Muscle of back (tissue), 11 donors: ENCODE data around the gene AGO3. TPM values are rescaled to one million over a fixed set of nuclear protein-coding genes. Genes with fewer than 3 reads are reported as not detected.
"Not testable (repeated sequence)": the region's sequence is repeated elsewhere in the genome, so short reads cannot be mapped to it uniquely, and the experiment has no call there.

ENCODE experiments used
- DNase-seq, 3 donors: peaks; one replicate each; pipeline versions ENCODE4 v3.0.0 to v3.0.0-alpha.2; 2013
- polyA plus RNA-seq, 10 donors: library from polyadenylated mRNA; unstranded; fragments of 120-200 nt; gene quantifications; one replicate each; pipeline ENCODE4 v1.2.1, GENCODE V29; 2013; ENCODE audit not compliant: insufficient read length in 10 of 10

The AGO3 gene
- polyA plus RNA-seq, 10 donors = 8.0 to 13.9 (median 10.7) TPM

- DNase-seq = no peak
Observed at GRCh38 chr1:36006941-36007500, 76.1 kb downstream of the AGO3 start.

GRCh38 chr1:36007741-36008140 lies 76.8 kb downstream of the AGO3 start:
- peak; percentile 16 to 77 (median 23) for DNase-seq

DNA sequence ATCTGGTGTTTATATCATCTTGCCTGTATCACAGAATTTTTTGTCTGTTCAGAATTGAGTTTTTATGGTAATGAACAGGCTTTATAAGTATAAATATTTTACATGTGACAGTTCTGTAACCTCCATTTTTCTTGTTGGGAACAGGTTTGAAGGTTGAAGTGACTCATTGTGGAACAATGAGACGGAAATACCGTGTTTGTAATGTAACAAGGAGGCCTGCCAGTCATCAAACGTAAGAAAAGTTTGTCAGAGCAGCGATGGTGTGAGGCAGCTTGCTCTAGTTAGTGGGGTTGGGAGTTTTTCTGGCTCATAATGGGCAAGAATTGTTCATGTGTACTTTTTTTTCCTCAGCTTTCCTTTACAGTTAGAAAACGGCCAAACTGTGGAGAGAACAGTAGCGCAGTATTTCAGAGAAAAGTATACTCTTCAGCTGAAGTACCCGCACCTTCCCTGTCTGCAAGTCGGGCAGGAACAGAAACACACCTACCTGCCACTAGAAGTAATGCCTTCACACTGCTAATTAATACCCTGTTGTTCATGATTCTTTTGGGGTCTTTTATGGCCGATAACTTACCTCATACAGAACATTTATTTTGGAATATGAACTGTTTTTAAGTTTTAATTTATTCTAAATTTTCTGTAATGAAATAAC lies 77.8 kb downstream of the AGO3 start:
- DNase-seq = peak in 1 of 3 donors; percentile 8

DNA sequence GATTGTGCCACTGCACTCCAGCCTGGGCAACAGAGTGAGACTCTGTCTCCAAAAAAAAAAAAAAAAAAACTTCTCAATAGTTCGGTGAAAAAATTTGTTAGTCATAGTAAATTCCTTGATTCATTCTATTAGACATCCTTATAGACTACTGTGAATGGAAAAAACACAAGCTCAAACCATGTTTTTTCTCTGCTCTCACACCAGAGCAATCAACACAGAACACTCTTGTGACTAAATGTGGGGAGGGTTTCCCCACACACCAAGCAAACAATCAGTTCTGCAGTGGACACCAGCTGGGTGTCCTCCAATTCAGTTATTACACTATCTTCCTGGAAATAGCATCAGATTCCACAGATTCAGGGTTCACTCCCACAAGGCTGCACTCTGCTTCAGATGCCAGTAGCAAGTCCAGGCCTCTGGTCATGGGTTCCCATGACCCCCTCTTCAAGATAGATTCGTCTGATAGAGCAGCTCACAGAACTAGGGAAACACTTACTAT lies 83.9 kb downstream of the AGO3 start:
- DNase-seq = no peak

DNA sequence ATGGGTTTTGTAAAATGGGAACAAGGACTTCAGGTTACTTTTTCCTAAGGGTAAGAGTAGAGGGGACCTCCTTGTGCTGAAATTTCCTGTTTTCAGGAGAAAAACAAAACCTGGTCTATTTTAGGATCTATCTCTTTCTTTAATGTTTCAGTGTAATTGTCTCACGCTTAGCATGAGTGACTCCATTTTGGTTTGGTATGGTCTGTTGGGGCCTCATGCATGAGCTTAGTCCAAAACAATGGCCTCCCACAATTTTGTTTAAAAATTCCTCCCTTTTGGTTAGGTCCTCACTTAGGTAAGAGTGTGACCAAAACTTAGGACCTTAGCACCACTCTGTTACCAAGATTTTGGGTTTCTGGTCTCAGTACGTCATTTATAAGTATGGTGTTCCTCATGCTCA lies 85.8 kb downstream of the AGO3 start:
- DNase-seq = no peak

- no peak for DNase-seq
Observed at GRCh38 chr1:36023098-36023769, 92.3 kb downstream of the AGO3 start.

DNA sequence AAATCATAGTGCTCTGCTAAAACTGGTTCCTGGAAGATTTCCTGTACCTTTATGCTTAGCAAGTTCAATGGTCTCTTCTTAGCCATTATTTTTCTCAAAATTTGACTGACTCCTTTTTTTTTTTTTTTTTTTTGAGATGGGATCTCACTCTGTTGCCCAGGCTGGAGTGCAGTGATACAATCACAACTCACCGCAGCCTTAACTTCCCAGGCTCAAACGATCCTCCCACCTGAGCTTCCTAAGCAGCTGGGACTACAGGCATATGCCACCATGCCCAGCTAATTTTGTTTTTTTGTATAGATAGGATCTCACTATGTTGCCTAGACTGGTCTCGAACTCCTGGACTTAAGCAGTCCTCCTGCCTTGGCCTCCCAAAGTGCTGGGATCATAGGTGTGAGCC lies 93.1 kb downstream of the AGO3 start:
- DNase-seq = not testable (repeated sequence)

- no peak for DNase-seq
Observed at GRCh38 chr1:36024847-36025246, 93.9 kb downstream of the AGO3 start.

- no peak for DNase-seq
Observed at GRCh38 chr1:36027766-36028165, 96.9 kb downstream of the AGO3 start.

DNA sequence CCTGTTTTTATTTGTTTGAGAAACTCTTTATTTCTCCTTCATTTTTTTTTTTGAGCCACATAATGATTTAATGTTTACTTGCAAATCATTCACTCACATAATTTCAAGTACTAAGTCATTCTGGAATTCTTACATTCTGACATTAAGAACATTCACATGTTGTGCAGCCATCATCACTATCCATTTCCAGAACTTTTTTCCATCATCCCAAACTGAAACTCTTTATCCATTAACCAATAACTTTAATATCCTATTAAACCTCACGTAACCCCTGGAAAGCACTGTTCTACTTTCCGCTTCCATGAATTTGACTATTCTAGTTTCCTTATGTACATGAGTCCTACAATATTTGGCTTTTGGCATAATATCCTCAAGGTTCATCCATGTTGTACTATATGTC lies 100.5 kb downstream of the AGO3 start:
- no peak for DNase-seq

DNA sequence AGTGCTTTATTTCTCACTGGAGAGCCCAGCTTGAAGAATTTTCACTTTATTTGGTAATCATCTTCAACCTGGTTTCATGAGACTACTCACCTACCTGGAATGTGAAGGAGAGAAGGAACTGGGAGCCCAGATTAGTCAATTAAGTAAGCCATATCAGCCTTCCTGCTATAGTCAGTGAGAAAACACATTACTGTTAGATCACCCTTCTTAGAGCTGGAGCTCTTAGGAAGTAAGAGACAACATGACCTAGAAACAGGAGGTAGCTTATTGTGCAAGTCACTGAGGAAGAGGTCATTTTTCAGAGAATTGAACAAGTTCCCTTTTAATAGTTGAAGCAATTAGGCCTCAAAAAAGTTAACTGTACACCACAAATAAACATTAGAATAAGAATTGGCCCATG lies 103.8 kb downstream of the AGO3 start:
- peak in 1 of 3 donors; percentile 25 for DNase-seq

DNA sequence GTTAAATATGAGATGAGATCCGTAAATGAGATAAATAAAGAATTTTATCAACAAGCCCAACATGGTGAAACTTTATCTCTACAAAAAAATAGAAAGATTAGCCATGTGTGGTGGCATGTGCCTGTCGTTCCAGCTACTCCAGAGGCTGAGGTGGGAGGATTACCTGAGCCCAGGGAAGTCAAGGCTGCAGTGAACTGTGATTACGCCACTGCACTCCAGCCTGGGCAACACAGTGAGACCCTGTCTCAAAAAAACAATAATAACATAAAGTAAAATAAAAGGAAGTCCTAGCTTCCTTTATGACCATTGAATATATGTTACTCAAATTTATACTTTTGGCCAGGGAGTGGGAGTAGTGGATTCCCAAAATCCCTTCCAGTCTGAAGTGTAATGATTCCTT lies 104.2 kb downstream of the AGO3 start:
- no peak for DNase-seq

DNA sequence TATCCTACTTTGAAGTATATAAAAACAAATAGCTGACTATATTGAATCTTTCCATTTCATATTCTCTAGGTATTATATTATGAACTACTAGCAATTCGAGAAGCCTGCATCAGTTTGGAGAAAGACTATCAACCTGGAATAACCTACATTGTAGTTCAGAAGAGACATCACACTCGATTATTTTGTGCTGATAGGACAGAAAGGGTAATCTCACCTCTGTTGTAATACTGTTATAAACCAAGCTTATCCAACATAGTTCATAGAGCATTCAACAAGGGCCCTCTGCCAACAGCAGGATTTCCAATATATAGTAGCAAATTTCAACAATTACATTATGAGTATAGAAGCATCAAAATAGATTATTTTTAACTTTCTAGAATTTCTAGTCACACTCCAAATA lies 109.3 kb downstream of the AGO3 start:
- no peak for DNase-seq

DNA sequence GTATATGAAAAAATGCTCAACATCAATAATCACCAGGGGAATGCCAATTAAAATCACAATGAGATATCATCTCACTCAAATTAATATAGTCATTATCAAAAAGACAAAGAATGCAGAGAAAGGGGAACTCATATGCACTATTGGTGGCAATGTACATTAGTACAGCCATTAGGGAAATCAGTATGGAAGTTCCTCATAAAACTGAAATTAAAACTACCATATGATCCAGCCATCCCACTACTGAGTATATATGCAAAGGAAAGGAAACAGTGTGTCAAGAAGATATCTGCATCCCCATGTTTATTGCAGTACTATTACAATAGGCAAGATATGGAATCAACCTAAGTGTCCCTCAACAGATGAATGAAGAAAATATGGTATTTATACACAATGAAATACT lies 120.9 kb downstream of the AGO3 start:
- DNase-seq = no peak

DNA sequence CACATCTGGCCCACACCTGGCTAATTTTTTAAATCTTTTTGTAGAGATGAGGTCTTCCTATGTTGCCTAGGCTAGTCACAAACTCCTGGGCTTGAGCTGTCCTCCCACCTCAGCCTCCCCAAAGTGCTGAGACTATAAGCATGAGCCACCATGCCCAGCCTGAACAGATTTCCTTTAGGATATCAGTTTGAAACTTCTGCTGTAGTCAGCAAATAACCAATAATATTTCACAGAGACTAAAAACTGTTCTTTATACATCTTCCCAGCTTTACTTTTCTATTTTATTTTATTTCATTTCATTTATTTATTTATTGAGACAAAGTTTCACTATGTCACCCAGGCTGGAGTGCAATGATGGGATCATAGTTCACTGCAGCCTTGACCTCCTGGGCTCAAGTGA lies 123.1 kb downstream of the AGO3 start:
- DNase-seq = no peak

GRCh38 chr1:36055706-36056105 lies 124.8 kb downstream of the AGO3 start:
- no peak for DNase-seq

GRCh38 chr1:36062315-36062714 lies 131.4 kb downstream of the AGO3 start:
- DNase-seq = no peak

- no peak for DNase-seq
Observed at GRCh38 chr1:36067871-36068270, 137.0 kb downstream of the AGO3 start.

DNA sequence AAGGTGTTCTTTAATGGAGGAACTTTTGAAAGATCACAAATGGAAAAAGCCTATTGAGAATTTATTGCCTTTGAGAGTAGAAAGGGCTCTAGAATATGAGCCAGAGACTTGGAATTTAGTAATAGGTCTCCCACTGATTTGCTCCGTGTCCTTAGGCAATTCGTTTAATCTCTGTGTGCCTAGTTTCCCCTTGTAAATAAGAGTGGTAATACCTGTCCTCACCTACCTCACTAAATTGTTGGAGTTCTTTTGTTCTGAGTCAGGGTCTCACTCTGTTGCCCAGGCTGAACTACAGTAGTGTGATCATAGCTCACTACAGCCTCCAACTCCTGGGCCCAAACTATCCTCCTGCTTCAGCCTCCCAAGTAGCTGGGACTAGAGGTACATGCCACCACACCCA lies 138.0 kb downstream of the AGO3 start:
- no peak for DNase-seq

GRCh38 chr1:36070349-36070748 lies 139.4 kb downstream of the AGO3 start:
- DNase-seq = no peak

- no peak for DNase-seq
Observed at GRCh38 chr1:36076979-36077573, 146.2 kb downstream of the AGO3 start.

- DNase-seq = no peak
Observed at GRCh38 chr1:36080236-36080635, 149.3 kb downstream of the AGO3 start.

GRCh38 chr1:36080801-36081200 lies 149.9 kb downstream of the AGO3 start:
- DNase-seq = no peak
